OCI-LY3 (cell line): Measurements from ENCODE around the gene DGKG.

Experiments
- EZH2phosphoT487 ChIP-seq: fragments of 200-600 bp; shearing (Covaris generic); IDR thresholded peaks from 2 replicates; pipeline ENCODE4 v1.6.1; 2018; ENCODE audit warnings: antibody characterized with exemption, mixed run types, low read depth
- TF ChIP-seq, protein P1 (sequence below): fragments of 200-600, 300-600 bp; sonication (generic); IDR thresholded peaks from 2 replicates; pipeline ENCODE4 v1.5.1; 2014; ENCODE audit warnings: antibody characterized with exemption, low read length, low read depth

DNA sequence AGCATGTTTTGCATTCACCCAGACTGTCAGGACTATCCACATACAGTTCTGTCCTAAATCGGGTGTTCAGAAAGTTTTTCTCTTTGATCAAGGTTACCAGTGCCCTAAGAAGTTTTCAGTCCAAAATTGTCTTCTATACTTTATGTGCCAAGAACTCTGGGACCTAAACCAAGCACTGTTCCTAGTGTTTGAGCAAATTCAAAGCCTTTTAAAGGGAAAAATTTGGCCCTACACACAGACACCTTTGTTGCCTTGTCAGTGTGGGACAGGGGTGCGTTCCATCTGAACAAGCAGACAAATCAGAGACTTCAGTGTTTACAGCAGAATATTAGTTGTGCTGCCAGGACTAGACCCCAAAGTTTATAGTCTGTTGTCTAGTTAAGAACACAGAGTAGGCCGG lies 50.6 kb downstream of the DGKG start:
- TF ChIP-seq, protein P1, sequence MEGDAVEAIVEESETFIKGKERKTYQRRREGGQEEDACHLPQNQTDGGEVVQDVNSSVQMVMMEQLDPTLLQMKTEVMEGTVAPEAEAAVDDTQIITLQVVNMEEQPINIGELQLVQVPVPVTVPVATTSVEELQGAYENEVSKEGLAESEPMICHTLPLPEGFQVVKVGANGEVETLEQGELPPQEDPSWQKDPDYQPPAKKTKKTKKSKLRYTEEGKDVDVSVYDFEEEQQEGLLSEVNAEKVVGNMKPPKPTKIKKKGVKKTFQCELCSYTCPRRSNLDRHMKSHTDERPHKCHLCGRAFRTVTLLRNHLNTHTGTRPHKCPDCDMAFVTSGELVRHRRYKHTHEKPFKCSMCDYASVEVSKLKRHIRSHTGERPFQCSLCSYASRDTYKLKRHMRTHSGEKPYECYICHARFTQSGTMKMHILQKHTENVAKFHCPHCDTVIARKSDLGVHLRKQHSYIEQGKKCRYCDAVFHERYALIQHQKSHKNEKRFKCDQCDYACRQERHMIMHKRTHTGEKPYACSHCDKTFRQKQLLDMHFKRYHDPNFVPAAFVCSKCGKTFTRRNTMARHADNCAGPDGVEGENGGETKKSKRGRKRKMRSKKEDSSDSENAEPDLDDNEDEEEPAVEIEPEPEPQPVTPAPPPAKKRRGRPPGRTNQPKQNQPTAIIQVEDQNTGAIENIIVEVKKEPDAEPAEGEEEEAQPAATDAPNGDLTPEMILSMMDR = no peak
- TF ChIP-seq EZH2phosphoT487 = no peak
